Measurements from ENCODE around the gene THADA. TPM values are rescaled to one million over a fixed set of nuclear protein-coding genes. Genes with fewer than 3 reads are reported as not detected.

Gene THADA
- total RNA-seq, 1 experiment from 2014 or later, result 27.5 TPM

DNA sequence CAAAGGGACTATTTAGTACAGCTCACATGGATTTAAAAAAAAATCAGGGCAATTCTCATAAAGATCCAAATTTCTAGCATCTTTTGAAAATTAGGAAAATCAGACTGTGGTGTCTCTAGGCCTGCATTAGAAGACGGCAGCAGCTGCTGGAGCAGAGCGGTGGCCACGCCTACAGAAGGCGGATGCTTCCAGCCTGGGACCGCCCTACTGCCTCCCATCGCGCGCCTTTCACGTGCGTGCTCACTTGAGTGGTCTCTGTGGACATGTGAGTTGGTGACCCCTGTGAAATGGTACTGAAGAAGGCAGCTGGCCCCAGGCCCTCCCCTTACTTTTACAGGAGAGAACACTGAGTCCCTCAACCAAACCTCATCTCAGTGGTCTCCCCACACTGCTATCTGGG lies 354.3 kb downstream of the THADA start:
- no peak overlapping the region for H3K27ac Mint-ChIP-seq
- CTCF ChIA-PET, result interaction anchor here (0.9 to 3.3 kb wide), 4 partner anchors 13 to 336 kb away, joined by 3 to 23 read pairs (median 4); partner anchors contain the start of gene ZFP36L2
- H3K36me3 Mint-ChIP-seq, result no peaks in the 10 kb centered on the region
- no peaks in the 10 kb centered on the region for H3K9me3 Mint-ChIP-seq
- POLR2A ChIA-PET, result no interaction called here
- ATAC-seq (peak; percentile 87), DNase-seq (ENCODE audit: low spot score) (peak; percentile 46)
- no peak overlapping the region for H3K4me3 Mint-ChIP-seq
- TF ChIP-seq MYBL2 (CRISPR knock-in tag; IDR thresholded peaks at IDR 0.05), result no peak
- no peak for TF ChIP-seq GABPB1 (CRISPR knock-in tag; IDR thresholded peaks at IDR 0.05)
- TF ChIP-seq GTF2I (CRISPR knock-in tag; conservative IDR thresholded peaks at IDR 0.05), result no peak
- TF ChIP-seq NR3C1 (CRISPR knock-in tag; conservative IDR thresholded peaks at IDR 0.05; ENCODE audit: low read depth), result no peak
- TF ChIP-seq, protein P1, sequence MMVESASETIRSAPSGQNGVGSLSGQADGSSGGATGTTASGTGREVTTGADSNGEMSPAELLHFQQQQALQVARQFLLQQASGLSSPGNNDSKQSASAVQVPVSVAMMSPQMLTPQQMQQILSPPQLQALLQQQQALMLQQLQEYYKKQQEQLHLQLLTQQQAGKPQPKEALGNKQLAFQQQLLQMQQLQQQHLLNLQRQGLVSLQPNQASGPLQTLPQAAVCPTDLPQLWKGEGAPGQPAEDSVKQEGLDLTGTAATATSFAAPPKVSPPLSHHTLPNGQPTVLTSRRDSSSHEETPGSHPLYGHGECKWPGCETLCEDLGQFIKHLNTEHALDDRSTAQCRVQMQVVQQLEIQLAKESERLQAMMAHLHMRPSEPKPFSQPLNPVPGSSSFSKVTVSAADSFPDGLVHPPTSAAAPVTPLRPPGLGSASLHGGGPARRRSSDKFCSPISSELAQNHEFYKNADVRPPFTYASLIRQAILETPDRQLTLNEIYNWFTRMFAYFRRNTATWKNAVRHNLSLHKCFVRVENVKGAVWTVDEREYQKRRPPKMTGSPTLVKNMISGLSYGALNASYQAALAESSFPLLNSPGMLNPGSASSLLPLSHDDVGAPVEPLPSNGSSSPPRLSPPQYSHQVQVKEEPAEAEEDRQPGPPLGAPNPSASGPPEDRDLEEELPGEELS (CRISPR knock-in tag; IDR thresholded peaks at IDR 0.05), result no peak
- no peak for TF ChIP-seq ZNF423 (CRISPR knock-in tag; IDR thresholded peaks at IDR 0.05)
- TF ChIP-seq ATF2 (CRISPR knock-in tag; IDR thresholded peaks at IDR 0.05; ENCODE audit: borderline replicate concordance, low read depth), result no peak
- TF ChIP-seq, protein P2, sequence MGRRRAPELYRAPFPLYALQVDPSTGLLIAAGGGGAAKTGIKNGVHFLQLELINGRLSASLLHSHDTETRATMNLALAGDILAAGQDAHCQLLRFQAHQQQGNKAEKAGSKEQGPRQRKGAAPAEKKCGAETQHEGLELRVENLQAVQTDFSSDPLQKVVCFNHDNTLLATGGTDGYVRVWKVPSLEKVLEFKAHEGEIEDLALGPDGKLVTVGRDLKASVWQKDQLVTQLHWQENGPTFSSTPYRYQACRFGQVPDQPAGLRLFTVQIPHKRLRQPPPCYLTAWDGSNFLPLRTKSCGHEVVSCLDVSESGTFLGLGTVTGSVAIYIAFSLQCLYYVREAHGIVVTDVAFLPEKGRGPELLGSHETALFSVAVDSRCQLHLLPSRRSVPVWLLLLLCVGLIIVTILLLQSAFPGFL (CRISPR knock-in tag; IDR thresholded peaks at IDR 0.05; ENCODE audit: borderline replicate concordance), result no peak
- no peak for TF ChIP-seq CDX4 (CRISPR knock-in tag; IDR thresholded peaks at IDR 0.05; ENCODE audit: borderline replicate concordance)
- TF ChIP-seq RORB (CRISPR knock-in tag; IDR thresholded peaks at IDR 0.05), result no peak
- TF ChIP-seq, protein P3, sequence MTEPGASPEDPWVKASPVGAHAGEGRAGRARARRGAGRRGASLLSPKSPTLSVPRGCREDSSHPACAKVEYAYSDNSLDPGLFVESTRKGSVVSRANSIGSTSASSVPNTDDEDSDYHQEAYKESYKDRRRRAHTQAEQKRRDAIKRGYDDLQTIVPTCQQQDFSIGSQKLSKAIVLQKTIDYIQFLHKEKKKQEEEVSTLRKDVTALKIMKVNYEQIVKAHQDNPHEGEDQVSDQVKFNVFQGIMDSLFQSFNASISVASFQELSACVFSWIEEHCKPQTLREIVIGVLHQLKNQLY (CRISPR knock-in tag; IDR thresholded peaks at IDR 0.05), result no peak
- TF ChIP-seq SP1 (CRISPR knock-in tag; conservative IDR thresholded peaks at IDR 0.05), result no peak
- TF ChIP-seq TEAD1 (CRISPR knock-in tag; IDR thresholded peaks at IDR 0.05), result no peak
- TF ChIP-seq ZNF671 (CRISPR knock-in tag; IDR thresholded peaks at IDR 0.05), result no peak
- H3K27me3 Mint-ChIP-seq (ENCODE audit: low read depth), result no peaks in the 10 kb centered on the region
- H3K4me1 Mint-ChIP-seq, result peaks cover 8% of the 10 kb centered on the region

GRCh38 chr2:43240766-43241150 lies 355.1 kb downstream of the THADA start:
- ChIA-PET CTCF (interaction anchor here (1.0 to 3.3 kb wide), 10 partner anchors 12 to 114 kb away, joined by 3 to 23 read pairs (median 6); partner anchors contain the start of gene ZFP36L2), POLR2A (interaction anchor here (0.9 kb wide), 1 partner anchor 17 kb away, joined by 3 read pairs; no protein-coding TSS in a partner anchor)
- H3K27ac Mint-ChIP-seq, result no peak overlapping the region
- no peaks in the 10 kb centered on the region for H3K27me3 Mint-ChIP-seq (ENCODE audit: low read depth)
- H3K9me3 Mint-ChIP-seq, result no peaks in the 10 kb centered on the region
- H3K4me3 Mint-ChIP-seq, result no peak overlapping the region
- peaks cover 7% of the 10 kb centered on the region for H3K4me1 Mint-ChIP-seq
- DNase-seq (ENCODE audit: low spot score) (no peak), ATAC-seq (no peak; the same call in 1 of the 2 replicates)
- H3K36me3 Mint-ChIP-seq, result no peaks in the 10 kb centered on the region
- TF ChIP-seq OVOL2 (CRISPR knock-in tag; IDR thresholded peaks at IDR 0.05; ENCODE audit: borderline replicate concordance) (no peak), MXD4 (CRISPR knock-in tag; IDR thresholded peaks at IDR 0.05; ENCODE audit: borderline replicate concordance) (no peak), SMAD3 (CRISPR knock-in tag; IDR thresholded peaks at IDR 0.05; ENCODE audit: borderline replicate concordance) (no peak), ZNF532 (CRISPR knock-in tag; IDR thresholded peaks at IDR 0.05; ENCODE audit: borderline replicate concordance) (no peak), NFATC4 (CRISPR knock-in tag; IDR thresholded peaks at IDR 0.05) (no peak), TEAD4 (CRISPR knock-in tag; IDR thresholded peaks at IDR 0.05) (no peak), NFYB (CRISPR knock-in tag; conservative IDR thresholded peaks at IDR 0.05; ENCODE audit: low read depth) (no peak), ZNF416 (CRISPR knock-in tag; IDR thresholded peaks at IDR 0.05) (no peak), RORB (CRISPR knock-in tag; IDR thresholded peaks at IDR 0.05) (no peak), EMX1 (CRISPR knock-in tag; IDR thresholded peaks at IDR 0.05) (no peak)
- TF ChIP-seq, protein P4, sequence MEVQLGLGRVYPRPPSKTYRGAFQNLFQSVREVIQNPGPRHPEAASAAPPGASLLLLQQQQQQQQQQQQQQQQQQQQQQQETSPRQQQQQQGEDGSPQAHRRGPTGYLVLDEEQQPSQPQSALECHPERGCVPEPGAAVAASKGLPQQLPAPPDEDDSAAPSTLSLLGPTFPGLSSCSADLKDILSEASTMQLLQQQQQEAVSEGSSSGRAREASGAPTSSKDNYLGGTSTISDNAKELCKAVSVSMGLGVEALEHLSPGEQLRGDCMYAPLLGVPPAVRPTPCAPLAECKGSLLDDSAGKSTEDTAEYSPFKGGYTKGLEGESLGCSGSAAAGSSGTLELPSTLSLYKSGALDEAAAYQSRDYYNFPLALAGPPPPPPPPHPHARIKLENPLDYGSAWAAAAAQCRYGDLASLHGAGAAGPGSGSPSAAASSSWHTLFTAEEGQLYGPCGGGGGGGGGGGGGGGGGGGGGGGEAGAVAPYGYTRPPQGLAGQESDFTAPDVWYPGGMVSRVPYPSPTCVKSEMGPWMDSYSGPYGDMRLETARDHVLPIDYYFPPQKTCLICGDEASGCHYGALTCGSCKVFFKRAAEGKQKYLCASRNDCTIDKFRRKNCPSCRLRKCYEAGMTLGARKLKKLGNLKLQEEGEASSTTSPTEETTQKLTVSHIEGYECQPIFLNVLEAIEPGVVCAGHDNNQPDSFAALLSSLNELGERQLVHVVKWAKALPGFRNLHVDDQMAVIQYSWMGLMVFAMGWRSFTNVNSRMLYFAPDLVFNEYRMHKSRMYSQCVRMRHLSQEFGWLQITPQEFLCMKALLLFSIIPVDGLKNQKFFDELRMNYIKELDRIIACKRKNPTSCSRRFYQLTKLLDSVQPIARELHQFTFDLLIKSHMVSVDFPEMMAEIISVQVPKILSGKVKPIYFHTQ (CRISPR knock-in tag; IDR thresholded peaks at IDR 0.05), result no peak
